Amniotic stem cell (primary cell): ENCODE measurements around the gene MC4R.

ENCODE experiments used
- DNase-seq: peaks from one replicate; lab custom pipeline; 2025; lab: John Stamatoyannopoulos, UW

MC4R gene

DNA sequence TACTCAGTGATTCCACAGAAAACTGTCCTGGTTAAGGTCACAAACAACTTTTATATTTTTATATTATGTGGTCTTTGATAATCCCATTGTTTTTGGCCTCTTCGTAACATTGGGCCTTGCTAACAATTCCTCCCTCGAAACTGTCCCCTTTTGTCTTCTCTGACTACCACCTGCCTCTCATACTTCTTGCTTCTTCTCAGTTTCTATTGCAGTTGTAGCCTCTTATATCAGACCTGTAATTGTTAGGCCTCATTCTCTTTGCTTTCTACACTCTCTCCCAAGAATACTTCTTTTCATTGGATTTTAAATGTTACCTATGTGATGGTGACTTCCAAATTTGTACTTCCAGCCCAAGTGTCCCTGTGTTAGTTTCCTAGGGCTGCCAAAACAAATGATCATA is 44.7 kb downstream of the MC4R start:
- no peak for DNase-seq

DNA sequence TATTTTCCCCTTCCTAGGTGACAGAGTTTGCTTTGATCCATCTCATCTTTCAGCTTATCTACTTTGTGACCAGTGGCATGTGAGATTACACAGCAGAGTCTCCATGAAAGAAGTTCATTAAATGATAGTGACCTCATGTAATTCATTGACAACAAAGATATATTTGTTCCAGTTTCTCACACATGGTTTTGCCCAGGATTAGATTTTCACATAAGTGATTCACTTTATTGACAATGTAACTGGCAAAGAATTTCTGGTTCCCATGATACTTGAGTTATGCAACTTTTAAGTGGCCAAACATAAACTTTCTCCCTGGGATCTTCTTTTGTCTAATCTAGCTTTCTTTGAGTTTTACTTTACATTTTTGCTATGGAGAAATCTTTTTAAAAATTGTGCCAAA is 50.0 kb downstream of the MC4R start:
- DNase-seq: no peak
